Stimulated activated CD8-positive, alpha-beta memory T cell treated with anti-CD3 and anti-CD28 coated beads, Interleukin-12 subunit alpha, Interleukin-12 subunit beta, amount 100 ng/mL, for 24 hours (primary cell): ENCODE results near the gene COQ4.

Source experiments
- DNase-seq: peaks from one replicate; pipeline ENCODE4 v3.0.0-alpha.2; 2020; ENCODE audit errors: extremely low read depth

The COQ4 gene

GRCh38 chr9:128372784-128373183 is 50.1 kb downstream of the COQ4 start:
- no peak for DNase-seq

DNA sequence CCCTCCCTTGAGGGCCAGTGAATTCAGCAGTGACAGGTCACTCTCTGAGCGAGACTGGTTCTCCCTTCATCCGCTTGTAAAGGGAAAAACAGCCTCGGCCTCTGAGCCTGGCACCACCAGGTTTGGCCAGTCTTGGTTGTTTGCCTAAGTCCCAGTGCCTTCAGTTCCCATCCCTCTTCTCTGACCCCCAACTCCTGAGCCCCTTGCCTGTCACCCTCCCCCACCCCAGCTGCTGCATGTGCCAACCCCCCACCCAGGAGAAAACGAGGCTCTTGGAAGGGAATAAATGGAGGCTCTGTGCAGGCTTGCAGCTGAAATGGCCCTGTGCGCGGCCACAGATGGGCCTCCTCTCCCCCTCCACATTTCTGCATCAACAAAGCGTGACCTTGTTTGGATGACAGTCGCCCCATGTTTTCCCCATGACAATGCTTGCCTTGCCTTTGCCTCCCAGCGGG is 51.6 kb downstream of the COQ4 start:
- no peak for DNase-seq

- no peak for DNase-seq
Measured at GRCh38 chr9:128375865-128376264, 53.2 kb downstream of the COQ4 start.

DNA sequence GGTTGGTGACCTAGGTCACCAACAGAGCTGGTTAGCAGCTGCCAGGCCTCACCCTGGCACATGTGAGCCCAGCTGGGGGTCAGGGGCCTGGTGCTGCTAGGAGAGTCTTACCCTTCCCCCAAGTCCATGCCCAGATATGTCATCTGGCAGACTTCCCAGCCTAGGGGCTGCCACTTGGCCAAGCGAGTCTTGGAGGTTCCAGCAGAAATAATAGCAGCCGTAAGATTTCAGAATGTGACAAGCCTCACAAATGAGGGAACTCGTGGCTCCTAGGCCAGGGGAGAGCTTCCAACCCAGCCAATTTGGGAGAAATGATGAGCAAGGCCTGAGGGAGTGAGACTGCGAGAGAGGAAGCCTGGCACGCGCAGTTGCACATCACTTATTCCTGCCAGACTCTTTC is 59.6 kb downstream of the COQ4 start:
- DNase-seq: no peak

- DNase-seq: no peak
Measured at GRCh38 chr9:128383007-128383753, 60.5 kb downstream of the COQ4 start.
